DOHH2 (cell line): ENCODE measurements around the gene GFOD2.

Experiments used
- H3F3A ChIP-seq: fragments of 200-600 bp; sonication (generic), shearing (Covaris generic); 2 replicates; pipeline ENCODE4 v1.6.0; 2016; ENCODE audit warnings: antibody characterized with exemption, mild to moderate bottlenecking; ENCODE audit not compliant: control insufficient read depth, insufficient read depth
- H3K27ac ChIP-seq: fragments of 200-600 bp; sonication (generic); 2 replicates; pipeline ENCODE4 v1.5.1; 2014; ENCODE audit warnings: low read depth, mild to moderate bottlenecking, low read length, moderate library complexity
- H3K27me3 ChIP-seq: fragments of 200-600 bp; sonication (generic); 2 replicates; pipeline ENCODE4 v1.6.1; 2014; ENCODE audit warnings: mild to moderate bottlenecking, low read length, mixed read lengths; ENCODE audit not compliant: control insufficient read depth
- H3K36me3 ChIP-seq: fragments of 200-600 bp; sonication (generic); 2 replicates; pipeline ENCODE4 v1.6.1; 2014; ENCODE audit warnings: mild to moderate bottlenecking, low read length, moderate library complexity, mixed read lengths; ENCODE audit not compliant: control insufficient read depth
- H3K4me1 ChIP-seq: fragments of 200-600 bp; sonication (generic); 2 replicates; pipeline ENCODE4 v1.6.1; 2014; ENCODE audit warnings: mild to moderate bottlenecking, low read length, mixed read lengths; ENCODE audit not compliant: control insufficient read depth
- H3K4me2 ChIP-seq: fragments of 200-600 bp; sonication (generic); 2 replicates; pipeline ENCODE4 v1.6.0; 2014; ENCODE audit warnings: mild to moderate bottlenecking, low read length, moderate library complexity
- H3K4me3 ChIP-seq: fragments of 200-600 bp; sonication (generic); 2 replicates; pipeline ENCODE4 v1.5.1; 2014; ENCODE audit warnings: mild to moderate bottlenecking, low read length, mixed read lengths
- H3K79me2 ChIP-seq: fragments of 200-600 bp; sonication (generic); 2 replicates; pipeline ENCODE4 v1.6.1; 2014; ENCODE audit warnings: mild to moderate bottlenecking, low read length, mixed read lengths; ENCODE audit not compliant: control insufficient read depth
- H3K9me2 ChIP-seq: fragments of 200-600 bp; sonication (generic); replicated peaks from 2 replicates; pipeline ENCODE4 v1.6.1; 2014; ENCODE audit warnings: mild to moderate bottlenecking, low read length, mixed read lengths; ENCODE audit not compliant: control insufficient read depth
- H3K9me3 ChIP-seq: fragments of 200-600 bp; sonication (generic); 2 replicates; pipeline ENCODE4 v1.6.1; 2014; ENCODE audit warnings: antibody characterized with exemption, low read length, mixed read lengths; ENCODE audit not compliant: control insufficient read depth, insufficient read depth
- H4K20me1 ChIP-seq: fragments of 200-600 bp; sonication (generic); 2 replicates; pipeline ENCODE4 v1.6.0; 2014; ENCODE audit warnings: low read depth, mild to moderate bottlenecking, antibody characterized with exemption, low read length, moderate library complexity; ENCODE audit not compliant: control insufficient read depth, insufficient read depth
- CTCF ChIP-seq: fragments of 200-600 bp; sonication (generic); IDR thresholded peaks from one replicate; pipeline ENCODE4 v1.5.1; 2014; ENCODE audit warnings: antibody characterized with exemption, mild to moderate bottlenecking, low read depth, low read length; ENCODE audit not compliant: poor library complexity, severe bottlenecking
- EZH2phosphoT487 ChIP-seq: fragments of 200-600 bp; sonication (generic); IDR thresholded peaks from 2 replicates; pipeline ENCODE4 v1.6.1; 2017; ENCODE audit warnings: borderline replicate concordance, mild to moderate bottlenecking, antibody characterized with exemption, low read length, moderate library complexity, mixed read lengths

GFOD2 gene

GRCh38 chr16:67726106-67727034, 7.3 kb upstream of the GFOD2 start:
- TF ChIP-seq EZH2phosphoT487 (no peak), CTCF (no peak)
- Histone ChIP-seq H3K36me3 (peaks cover 31% of the 10 kb centered on the region), H3K79me2 (no peaks in the 10 kb centered on the region), H4K20me1 (no peaks in the 10 kb centered on the region), H3F3A (no peaks in the 10 kb centered on the region), H3K4me2 (no peak overlapping the region), H3K9me3 (no peaks in the 10 kb centered on the region), H3K27ac (no peak overlapping the region), H3K4me3 (no peak overlapping the region), H3K4me1 (peaks cover 11% of the 10 kb centered on the region), H3K9me2 (no peaks in the 10 kb centered on the region), H3K27me3 (no peaks in the 10 kb centered on the region)

- no peaks in the 10 kb centered on the region for H3K27me3 ChIP-seq
- H3K4me1 ChIP-seq, result peaks cover 19% of the 10 kb centered on the region
- H3K27ac ChIP-seq, result no peak overlapping the region
- H3K9me2 ChIP-seq, result no peaks in the 10 kb centered on the region
- H3K4me3 ChIP-seq, result no peak overlapping the region
- H4K20me1 ChIP-seq, result no peaks in the 10 kb centered on the region
- peaks cover 11% of the 10 kb centered on the region; the same call in 1 of the 2 replicates for H3K36me3 ChIP-seq
- no peak overlapping the region for H3K4me2 ChIP-seq
- peaks cover 4% of the 10 kb centered on the region for H3K79me2 ChIP-seq
- H3K9me3 ChIP-seq, result no peaks in the 10 kb centered on the region
- TF ChIP-seq CTCF, result no peak
- TF ChIP-seq EZH2phosphoT487, result no peak
- H3F3A ChIP-seq, result no peaks in the 10 kb centered on the region
Measured at GRCh38 chr16:67723911-67724305, 4.8 kb upstream of the GFOD2 start.

- Histone ChIP-seq H3K9me2 (no peaks in the 10 kb centered on the region), H3K9me3 (no peaks in the 10 kb centered on the region), H3K27me3 (no peaks in the 10 kb centered on the region), H4K20me1 (no peaks in the 10 kb centered on the region), H3K4me3 (no peak overlapping the region), H3K27ac (no peak overlapping the region), H3K79me2 (peaks cover 10% of the 10 kb centered on the region), H3K4me2 (no peak overlapping the region), H3K4me1 (peaks cover 21% of the 10 kb centered on the region), H3F3A (no peaks in the 10 kb centered on the region), H3K36me3 (0 out of 2 replicates have a peak, but pooled peaks cover 10% of the 10 kb centered on the region)
- TF ChIP-seq CTCF, result no peak
- no peak for TF ChIP-seq EZH2phosphoT487
Measured at GRCh38 chr16:67723151-67723910, 4.2 kb upstream of the GFOD2 start.
